ENCODE results near the gene CDC20B.

The CDC20B gene

GRCh38 chr5:55172937-55173686 lies at the start of gene CDC20B:
Gene CDC20B (minus strand): TSS chr5:55173177. CDS start chr5:55173000, 177 bp downstream.
- peak; percentile 75 for DNase-seq (ENCODE audit: low spot score)

GRCh38 chr5:55222092-55222984 lies 49.4 kb upstream of the CDC20B start:
- DNase-seq (ENCODE audit: low spot score), result no peak

- no peak for DNase-seq (ENCODE audit: low spot score)
Measured at GRCh38 chr5:55220433-55221185, 47.6 kb upstream of the CDC20B start.

- no peak for DNase-seq (ENCODE audit: low spot score)
Measured at GRCh38 chr5:55219770-55220169, 46.8 kb upstream of the CDC20B start.

- DNase-seq (ENCODE audit: low spot score), result no peak
Measured at GRCh38 chr5:55218967-55219366, 46.0 kb upstream of the CDC20B start.

- DNase-seq (ENCODE audit: low spot score), result no peak
Measured at GRCh38 chr5:55211184-55211874, 38.4 kb upstream of the CDC20B start.

GRCh38 chr5:55205001-55205400 lies 32.0 kb upstream of the CDC20B start:
- DNase-seq (ENCODE audit: low spot score), result no peak

GRCh38 chr5:55191165-55191564 lies 18.2 kb upstream of the CDC20B start:
- no peak for DNase-seq (ENCODE audit: low spot score)

- no peak for DNase-seq (ENCODE audit: low spot score)
Measured at GRCh38 chr5:55188656-55189540, 15.9 kb upstream of the CDC20B start.

- DNase-seq (ENCODE audit: low spot score), result no peak
Measured at GRCh38 chr5:55187370-55187769, 14.4 kb upstream of the CDC20B start.

- DNase-seq (ENCODE audit: low spot score), result no peak
Measured at GRCh38 chr5:55180016-55180415, 7.0 kb upstream of the CDC20B start.

GRCh38 chr5:55177078-55177477 lies 4.1 kb upstream of the CDC20B start:
- no peak for DNase-seq (ENCODE audit: low spot score)

GRCh38 chr5:55176176-55176818 lies 3.3 kb upstream of the CDC20B start:
- DNase-seq (ENCODE audit: low spot score), result no peak

- DNase-seq (ENCODE audit: low spot score), result no peak
Measured at GRCh38 chr5:55175781-55176175, 2.8 kb upstream of the CDC20B start.

- DNase-seq (ENCODE audit: low spot score), result no peak
Measured at GRCh38 chr5:55173687-55174230, 782 bp upstream of the CDC20B start.

GRCh38 chr5:55172051-55172899 lies 702 bp downstream of the CDC20B start:
- DNase-seq (ENCODE audit: low spot score), result peak; percentile 80

- DNase-seq (ENCODE audit: low spot score), result no peak
Measured at GRCh38 chr5:55171471-55171870, 1.5 kb downstream of the CDC20B start.

- no peak for DNase-seq (ENCODE audit: low spot score)
Measured at GRCh38 chr5:55162666-55163065, 10.3 kb downstream of the CDC20B start.
